Measurements from ENCODE around the gene PSMG1. TPM values are rescaled to one million over a fixed set of nuclear protein-coding genes. Genes with fewer than 3 reads are reported as not detected.

PSMG1 gene
- total RNA-seq, 2 experiments from 2014 or later, result 7.8 to 7.9 TPM

- peak overlapping the region; percentile 40 for H3K27ac Mint-ChIP-seq
- H3K27me3 Mint-ChIP-seq, result no peaks in the 10 kb centered on the region
- intact Hi-C loops (cut with DNase I, micrococcal nuclease), result loop anchor here (5.0 kb wide), 4 partner anchors 132 to 373 kb away; partner anchors contain the start of genes BRWD1 (in 1 of the 2), ETS2 (in 1 of the 2) and LCA5L (in 1 of the 2)
- no peaks in the 10 kb centered on the region for H3K9me3 ChIP-seq (ENCODE audit: control insufficient read depth in 1 of 2, insufficient read depth in 1 of 2, low read length in 2 of 2)
- ATAC-seq (ENCODE audit: poor library complexity) (no peak), DNase-seq (peak in 3 of 14 experiments; percentile 22 to 35 (median 28))
- no peaks in the 10 kb centered on the region for H3K9me3 Mint-ChIP-seq
- ChIA-PET POLR2A (interaction anchor here (1.5 kb wide), 1 partner anchor 414 kb away, joined by 4 read pairs; no protein-coding TSS in a partner anchor), CTCF (interaction anchor here (1.3 kb wide), 1 partner anchor 261 kb away, joined by 3 read pairs; no protein-coding TSS in a partner anchor)
- H3K36me3 ChIP-seq (ENCODE audit: insufficient read depth, low read length), result peaks cover 44% of the 10 kb centered on the region
- H3K4me1 ChIP-seq (ENCODE audit: insufficient read depth, low read length), result peaks cover 18% of the 10 kb centered on the region
- H3K27ac ChIP-seq (ENCODE audit: low read depth in 1 of 2, low read length in 2 of 2), result no peak overlapping the region
- no peaks in the 10 kb centered on the region for H3K27me3 ChIP-seq (ENCODE audit: control insufficient read depth in 1 of 2, insufficient read depth in 2 of 2, low read length in 2 of 2)
- no peak overlapping the region for H3K4me3 ChIP-seq (ENCODE audit: low read length)
- H3K36me3 Mint-ChIP-seq (ENCODE audit: low read depth), result peaks cover 52% of the 10 kb centered on the region
- H3K4me1 Mint-ChIP-seq (ENCODE audit: low read depth), result peaks cover 52% of the 10 kb centered on the region
- TF ChIP-seq, protein P1, sequence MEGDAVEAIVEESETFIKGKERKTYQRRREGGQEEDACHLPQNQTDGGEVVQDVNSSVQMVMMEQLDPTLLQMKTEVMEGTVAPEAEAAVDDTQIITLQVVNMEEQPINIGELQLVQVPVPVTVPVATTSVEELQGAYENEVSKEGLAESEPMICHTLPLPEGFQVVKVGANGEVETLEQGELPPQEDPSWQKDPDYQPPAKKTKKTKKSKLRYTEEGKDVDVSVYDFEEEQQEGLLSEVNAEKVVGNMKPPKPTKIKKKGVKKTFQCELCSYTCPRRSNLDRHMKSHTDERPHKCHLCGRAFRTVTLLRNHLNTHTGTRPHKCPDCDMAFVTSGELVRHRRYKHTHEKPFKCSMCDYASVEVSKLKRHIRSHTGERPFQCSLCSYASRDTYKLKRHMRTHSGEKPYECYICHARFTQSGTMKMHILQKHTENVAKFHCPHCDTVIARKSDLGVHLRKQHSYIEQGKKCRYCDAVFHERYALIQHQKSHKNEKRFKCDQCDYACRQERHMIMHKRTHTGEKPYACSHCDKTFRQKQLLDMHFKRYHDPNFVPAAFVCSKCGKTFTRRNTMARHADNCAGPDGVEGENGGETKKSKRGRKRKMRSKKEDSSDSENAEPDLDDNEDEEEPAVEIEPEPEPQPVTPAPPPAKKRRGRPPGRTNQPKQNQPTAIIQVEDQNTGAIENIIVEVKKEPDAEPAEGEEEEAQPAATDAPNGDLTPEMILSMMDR (IDR thresholded peaks at IDR 0.05), result peak; percentile 39
- peak overlapping the region; percentile 88 for H3K4me3 Mint-ChIP-seq
Measured at GRCh38 chr21:39180429-39181019, 2.7 kb downstream of the PSMG1 start.

GRCh38 chr21:39178421-39178820 is 4.8 kb downstream of the PSMG1 start:
- intact Hi-C loops (cut with DNase I, micrococcal nuclease), result loop anchor here in 1 of 2 experiments (10.0 kb wide), 1 partner anchor 674 kb away; no protein-coding TSS in a partner anchor
- no peaks in the 10 kb centered on the region for H3K27me3 ChIP-seq (ENCODE audit: control insufficient read depth in 1 of 2, insufficient read depth in 2 of 2, low read length in 2 of 2)
- TF ChIP-seq, protein P1 (IDR thresholded peaks at IDR 0.05), result no peak
- H3K9me3 ChIP-seq (ENCODE audit: control insufficient read depth in 1 of 2, insufficient read depth in 1 of 2, low read length in 2 of 2), result no peaks in the 10 kb centered on the region
- ChIA-PET POLR2A (no interaction called here), CTCF (no interaction called here)
- DNase-seq (no peak), ATAC-seq (ENCODE audit: poor library complexity) (no peak)
- Mint-ChIP-seq H3K27me3 (no peaks in the 10 kb centered on the region), H3K27ac (no peak overlapping the region), H3K9me3 (no peaks in the 10 kb centered on the region), H3K36me3 (ENCODE audit: low read depth) (peaks cover 59% of the 10 kb centered on the region), H3K4me1 (ENCODE audit: low read depth) (peaks cover 38% of the 10 kb centered on the region), H3K4me3 (no peak overlapping the region)
- no peak overlapping the region for H3K27ac ChIP-seq (ENCODE audit: low read depth in 1 of 2, low read length in 2 of 2)
- peaks cover 14% of the 10 kb centered on the region for H3K4me1 ChIP-seq (ENCODE audit: insufficient read depth, low read length)
- H3K36me3 ChIP-seq (ENCODE audit: insufficient read depth, low read length), result peaks cover 56% of the 10 kb centered on the region
- no peak overlapping the region for H3K4me3 ChIP-seq (ENCODE audit: low read length)

DNA sequence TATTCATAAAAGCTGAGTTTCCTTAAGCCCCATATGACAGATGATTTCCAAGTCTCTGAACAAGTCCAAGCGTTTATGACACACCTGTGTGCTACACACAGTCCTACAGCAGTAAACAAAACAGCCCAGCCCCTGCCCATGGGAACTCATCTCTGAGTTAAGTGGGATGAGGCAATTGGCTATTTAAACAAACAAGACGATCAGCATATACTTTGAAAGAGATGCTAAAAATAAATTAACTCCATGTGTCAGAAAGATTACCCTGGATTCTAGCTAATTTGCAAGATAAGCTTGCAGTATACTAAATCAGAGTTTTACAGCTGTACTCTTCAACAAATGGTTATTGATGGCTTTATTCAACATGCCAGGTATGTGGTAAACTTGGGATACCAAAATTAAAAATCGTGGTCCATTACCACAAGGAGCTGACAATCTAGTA is 7.0 kb downstream of the PSMG1 start:
- H3K27ac Mint-ChIP-seq, result no peak overlapping the region
- ATAC-seq (ENCODE audit: poor library complexity), result no peak
- intact Hi-C loops (cut with DNase I, micrococcal nuclease), result loop anchor here in 1 of 2 experiments (10.0 kb wide), 1 partner anchor 671 kb away; no protein-coding TSS in a partner anchor
- no peak for DNase-seq
- Histone ChIP-seq H3K4me1 (ENCODE audit: insufficient read depth, low read length) (peaks cover 3% of the 10 kb centered on the region), H3K27me3 (ENCODE audit: control insufficient read depth in 1 of 2, insufficient read depth in 2 of 2, low read length in 2 of 2) (no peaks in the 10 kb centered on the region), H3K36me3 (ENCODE audit: insufficient read depth, low read length) (peaks cover 63% of the 10 kb centered on the region), H3K4me3 (ENCODE audit: low read length) (no peak overlapping the region), H3K9me3 (ENCODE audit: control insufficient read depth in 1 of 2, insufficient read depth in 1 of 2, low read length in 2 of 2) (no peaks in the 10 kb centered on the region), H3K27ac (ENCODE audit: low read depth in 1 of 2, low read length in 2 of 2) (no peak overlapping the region)
- H3K4me3 Mint-ChIP-seq, result no peak overlapping the region
- ChIA-PET POLR2A (no interaction called here), CTCF (no interaction called here)
- no peaks in the 10 kb centered on the region for H3K9me3 Mint-ChIP-seq
- H3K4me1 Mint-ChIP-seq (ENCODE audit: low read depth), result peaks cover 18% of the 10 kb centered on the region
- TF ChIP-seq, protein P1 (IDR thresholded peaks at IDR 0.05), result no peak
- H3K36me3 Mint-ChIP-seq (ENCODE audit: low read depth), result peaks cover 65% of the 10 kb centered on the region
- H3K27me3 Mint-ChIP-seq, result no peaks in the 10 kb centered on the region

All from CD4-positive, alpha-beta T cell (primary cell).